GM12878 (cell line): ENCODE results near the gene NPAS2. TPM values are rescaled to one million over a fixed set of nuclear protein-coding genes. Genes with fewer than 3 reads are reported as not detected.
A peak's percentile ranks its signal among the peaks of the same experiment; 100 is the strongest.

Experiments
- ATAC-seq: fragments of 200-7000 bp; cut with Tn5 transposase; 3 replicates; pipeline ENCODE4 v1.9.1; 2020; ENCODE audit warnings: mild to moderate bottlenecking, moderate library complexity
- BruUV-seq: library from RNA; stranded (reverse); fragments of 400-500 nt; replicated peaks from 2 replicates; lab custom pipeline; 2021; lab: Mats Ljungman, UMichigan
- CTCF ChIA-PET: fragments of 300-600 bp; sonication (Branson Sonifier 250); formaldehyde crosslinking; extraction: SDS; loops from one replicate; lab custom pipeline; 2021; ENCODE audit warnings: inconsistent platforms; lab: Yijun Ruan, JAX
- POLR2A ChIA-PET: fragments of 350-600 bp; formaldehyde crosslinking; extraction: SDS; loops from one replicate; lab custom pipeline; 2021; ENCODE audit warnings: inconsistent platforms; lab: Charles Lee
- RAD21 ChIA-PET: fragments of 300-600 bp; sonication (Branson Sonifier 250); formaldehyde crosslinking; loops from one replicate; lab custom pipeline; 2023; ENCODE audit warnings: antibody characterized with exemption; ENCODE audit not compliant: unreplicated experiment; lab: Charles Lee
- SMC1A ChIA-PET: fragments of 300-600 bp; sonication (Branson Sonifier 250); formaldehyde crosslinking; loops from one replicate; lab custom pipeline; 2023; ENCODE audit not compliant: unreplicated experiment, uncharacterized antibody; lab: Charles Lee
- DNase-seq: peaks from one replicate; pipeline ENCODE4 v3.0.0-alpha.2; 2011; ENCODE audit warnings: low read depth, low spot score
- FAIRE-seq: peaks from 3 replicates; lab custom pipeline; 2011; peaks lifted over from hg19 to GRCh38; lab: Jason Lieb, UNC
- H2AFZ ChIP-seq: 2 replicates; pipeline ENCODE4 v1.6.0; 2011; ENCODE audit warnings: low read depth, low read length, control low read depth; ENCODE audit not compliant: control insufficient read depth
- H3K27ac ChIP-seq: 2 replicates; pipeline ENCODE4 v1.5.1; 2011; ENCODE audit warnings: control low read depth; ENCODE audit not compliant: control insufficient read depth, insufficient read depth
- H3K27me3 ChIP-seq, 2 experiments: replicated peaks in 1 of 2; 2 replicates each; pipeline versions ENCODE4 v1.6.0 to v1.6.1; 2011; ENCODE audit warnings: low read length in 1 of 2; ENCODE audit not compliant: control insufficient read depth in 2 of 2, insufficient read depth in 2 of 2
- H3K36me3 ChIP-seq, 2 experiments: 2 replicates each; pipeline ENCODE4 v1.5.1; 2011; ENCODE audit warnings: low read length in 1 of 2; ENCODE audit not compliant: control insufficient read depth in 2 of 2, insufficient read depth in 2 of 2
- H3K4me1 ChIP-seq: 2 replicates; pipeline ENCODE4 v1.6.1; 2011; ENCODE audit warnings: mild to moderate bottlenecking, low read length, moderate library complexity, mixed read lengths; ENCODE audit not compliant: control insufficient read depth, insufficient read depth
- H3K4me2 ChIP-seq: 2 replicates; pipeline ENCODE4 v1.6.0; 2011; ENCODE audit warnings: control low read depth; ENCODE audit not compliant: control insufficient read depth, insufficient read depth
- H3K4me3 ChIP-seq: fragments of 200-600 bp; sonication (generic); 2 replicates; pipeline ENCODE4 v1.5.1; 2016
- H3K79me2 ChIP-seq: 2 replicates; pipeline ENCODE4 v1.6.0; 2011; ENCODE audit warnings: low read length; ENCODE audit not compliant: control insufficient read depth, insufficient read depth
- H3K9ac ChIP-seq: 2 replicates; pipeline ENCODE4 v1.8.0; 2011; ENCODE audit warnings: low read length, control low read depth, mixed read lengths; ENCODE audit not compliant: control insufficient read depth, insufficient read depth
- H3K9me3 ChIP-seq: replicated peaks from 3 replicates; pipeline ENCODE4 v1.5.1; 2011; ENCODE audit warnings: mild to moderate bottlenecking, low read length; ENCODE audit not compliant: control insufficient read depth, insufficient read depth
- H4K20me1 ChIP-seq: 2 replicates; pipeline ENCODE4 v1.6.0; 2011; ENCODE audit not compliant: control insufficient read depth, insufficient read depth
- CHD2 ChIP-seq: IDR thresholded peaks from 2 replicates; pipeline ENCODE4 v1.6.1; 2011; ENCODE audit warnings: low read depth, low read length, improper control_type of control experiment, borderline replicate concordance
- EZH2 ChIP-seq: IDR thresholded peaks from 2 replicates; pipeline ENCODE4 v1.6.1; 2012; ENCODE audit warnings: low read depth, mild to moderate bottlenecking, control low read depth, inconsistent platforms, low read length, borderline replicate concordance; ENCODE audit not compliant: control insufficient read depth
- IRF4 ChIP-seq: IDR thresholded peaks from 2 replicates; pipeline ENCODE4 v1.6.1; 2011; ENCODE audit warnings: low read depth, low read length
- KAT2A ChIP-seq: conservative IDR thresholded peaks from 2 replicates; pipeline ENCODE4 v1.6.1; 2011; ENCODE audit warnings: low read depth, low read length; ENCODE audit not compliant: control insufficient read depth
- LARP7 ChIP-seq: fragments of 450-650 bp; IDR thresholded peaks from 2 replicates; pipeline ENCODE4 v1.6.1; 2017; ENCODE audit warnings: mild to moderate bottlenecking
- MXI1 ChIP-seq: fragments of 150-350 bp; IDR thresholded peaks from 2 replicates; pipeline ENCODE4 v1.6.1; 2011; ENCODE audit warnings: low read depth, mild to moderate bottlenecking, inconsistent platforms, low read length, improper control_type of control experiment
- WGBS: methylation state at CpG from one replicate; pipeline ENCODE4 v1.1.6; 2016; ENCODE audit warnings: low lambda C conversion rate; ENCODE audit not compliant: insufficient replicate concordance, insufficient coverage; ENCODE audit errors: missing lambda C conversion rate; 5-methylcytosine and 5-hydroxymethylcytosine counted together
- in situ Hi-C: fragments of 300-500 bp; cut with MboI; formaldehyde crosslinking; loops from 9 replicates; pipeline ENCODE4 v1.14.3; 2018; ENCODE audit warnings: mixed read lengths
- intact Hi-C: fragments of 100-400 bp; cut with micrococcal nuclease; formaldehyde crosslinking; loops from one replicate; pipeline ENCODE4 v1.14.2; 2022; ENCODE audit not compliant: unreplicated experiment
- polyA plus RNA-seq, 11 experiments: library from polyadenylated mRNA; depleted of rRNA in 4 of 11; unstranded in 6 of 11; stranded (reverse) in 5 of 11; fragments of >200 nt; fragmentation: Nextera tagmentation in 4 of 11; fragmentation: Illumina TruSeq in 1 of 11; extraction: Ambion mirVana in 4 of 11; extraction: Trizol in 1 of 11; gene quantifications; 1 replicate in 1 of 11; 2 replicates in 10 of 11; pipeline versions ENCODE4 v1.2.1 to v1.2.3, GENCODE V29; 2011 to 2016; ENCODE audit warnings: inconsistent platforms in 2 of 11, missing spikeins in 2 of 11, low read depth in 1 of 11
- total RNA-seq, 4 experiments: library from RNA; depleted of rRNA in 3 of 4; stranded (reverse); fragments of >200 nt in 3 of 4; fragmentation: Illumina TruSeq in 1 of 4; extraction: Trizol in 1 of 4; gene quantifications; 2 replicates each; pipeline versions ENCODE4 v1.2.1 to v1.2.3, GENCODE V29; 2013 to 2021
- TF ChIP-seq, protein P1 (sequence below): fragments of 450-650 bp; formaldehyde crosslinking; IDR thresholded peaks from 2 replicates; pipeline ENCODE4 v1.4.0; 2022; ENCODE audit warnings: mild to moderate bottlenecking, moderate library complexity
- TF ChIP-seq, protein P2 (sequence below): IDR thresholded peaks from 2 replicates; pipeline ENCODE4 v1.6.1; 2011; ENCODE audit warnings: borderline replicate concordance, low read depth, mild to moderate bottlenecking, moderate library complexity, mixed read lengths, low read length; ENCODE audit not compliant: insufficient read depth; ENCODE audit errors: extremely low read length

NPAS2 gene
- total and polyA plus RNA-seq, 10 of the 15 experiments (the other 5 are each of a cell fraction or from before 2014, with no cell fraction given): 0.08 TPM; not detected in 9

DNA sequence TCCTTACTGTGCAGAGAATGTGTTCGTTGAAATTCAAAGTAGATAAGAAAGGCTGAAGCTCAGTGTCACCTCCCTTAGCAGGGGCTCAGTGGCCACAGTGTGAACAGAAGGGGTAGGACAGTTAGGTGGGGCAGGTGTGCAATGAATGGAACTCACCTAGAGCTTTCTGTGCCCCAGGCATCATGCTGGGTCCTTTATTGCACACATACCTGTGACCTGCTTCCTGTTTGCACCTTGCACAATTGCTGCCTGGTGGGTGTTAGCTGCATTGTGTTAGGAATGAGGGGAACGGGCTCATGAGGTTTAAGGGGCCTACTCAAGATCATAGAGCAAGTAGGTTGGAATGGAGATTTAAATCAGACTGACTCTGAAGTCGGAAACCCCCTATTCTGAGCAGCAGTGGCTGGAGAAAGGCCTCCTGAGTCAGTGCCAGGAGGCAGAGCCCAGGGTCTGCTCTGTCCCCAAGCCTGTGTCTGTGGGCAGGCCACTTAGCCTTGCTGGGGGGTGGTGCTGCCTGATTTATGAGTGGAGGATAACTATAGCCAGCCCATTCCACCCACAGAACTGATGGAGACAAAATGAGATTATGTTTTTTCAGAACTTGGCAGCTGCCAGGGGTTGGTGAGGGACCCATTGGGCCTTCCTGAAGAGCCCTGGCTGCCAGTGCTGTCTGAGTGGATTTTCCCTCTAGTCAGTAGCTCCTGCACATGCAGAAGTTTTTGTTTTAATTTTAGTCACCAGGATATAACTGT is 76.2 kb downstream of the NPAS2 start:
- WGBS: 6% methylated on average over 3 of the region's 3 CpGs
- in situ Hi-C loops: no loop called here
- CTCF ChIA-PET: interaction anchor here (0.5 kb wide), 1 partner anchor 436 kb away, joined by 3 read pairs; no protein-coding TSS in a partner anchor

DNA sequence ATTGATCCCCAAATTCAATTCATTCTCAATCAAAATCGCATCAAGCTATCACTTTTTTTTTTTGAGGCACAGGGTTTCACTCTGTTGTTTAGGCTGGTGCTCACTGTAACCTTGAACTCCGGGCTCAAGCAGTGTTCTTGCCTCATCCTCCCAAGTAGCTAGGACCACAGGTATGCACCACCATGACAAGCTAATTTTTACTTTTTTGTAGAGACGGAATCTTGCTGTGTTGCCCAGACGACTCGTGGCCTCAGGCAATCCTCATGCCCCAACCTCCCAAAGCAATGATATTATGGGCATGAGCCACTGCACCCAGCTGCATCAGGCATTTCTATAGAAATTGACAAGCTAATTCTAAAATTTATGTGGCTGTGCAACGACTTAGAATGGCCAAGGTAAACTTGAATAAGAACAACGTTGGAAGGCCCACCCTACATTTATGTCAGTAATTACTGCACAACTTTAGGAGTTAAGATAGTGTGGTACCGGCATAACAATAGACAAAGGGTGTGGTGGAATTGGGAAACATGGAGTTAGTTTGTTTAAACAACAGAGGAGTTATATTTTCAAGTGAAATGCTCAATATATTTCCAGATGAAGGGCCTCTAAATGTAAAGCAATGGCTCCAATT is 78.2 kb downstream of the NPAS2 start:
- ATAC-seq (no peak), FAIRE-seq (no peak), DNase-seq (no peak)
- ChIA-PET RAD21 (no interaction called here), SMC1A (no interaction called here), CTCF (no interaction called here), POLR2A (no interaction called here)
- Histone ChIP-seq H2AFZ (no peak overlapping the region), H3K9ac (no peak overlapping the region), H3K4me1 (no peaks in the 10 kb centered on the region), H3K27ac (no peak overlapping the region), H3K79me2 (no peaks in the 10 kb centered on the region), H4K20me1 (no peaks in the 10 kb centered on the region), H3K27me3 (peaks cover 0 to 2% of the 10 kb centered on the region in 2 experiments; a peak in 2 of 4 replicates), H3K36me3 (no peaks in the 10 kb centered on the region), H3K9me3 (peaks cover 2% of the 10 kb centered on the region; the same call in 2 of the 3 replicates), H3K4me2 (no peak overlapping the region), H3K4me3 (no peak overlapping the region)
- 59% methylated on average over 8 of the region's 8 CpGs for WGBS
- intact Hi-C loops (no loop called here), in situ Hi-C loops (no loop called here)
- BruUV-seq: no TSS peak
- TF ChIP-seq, protein P1, sequence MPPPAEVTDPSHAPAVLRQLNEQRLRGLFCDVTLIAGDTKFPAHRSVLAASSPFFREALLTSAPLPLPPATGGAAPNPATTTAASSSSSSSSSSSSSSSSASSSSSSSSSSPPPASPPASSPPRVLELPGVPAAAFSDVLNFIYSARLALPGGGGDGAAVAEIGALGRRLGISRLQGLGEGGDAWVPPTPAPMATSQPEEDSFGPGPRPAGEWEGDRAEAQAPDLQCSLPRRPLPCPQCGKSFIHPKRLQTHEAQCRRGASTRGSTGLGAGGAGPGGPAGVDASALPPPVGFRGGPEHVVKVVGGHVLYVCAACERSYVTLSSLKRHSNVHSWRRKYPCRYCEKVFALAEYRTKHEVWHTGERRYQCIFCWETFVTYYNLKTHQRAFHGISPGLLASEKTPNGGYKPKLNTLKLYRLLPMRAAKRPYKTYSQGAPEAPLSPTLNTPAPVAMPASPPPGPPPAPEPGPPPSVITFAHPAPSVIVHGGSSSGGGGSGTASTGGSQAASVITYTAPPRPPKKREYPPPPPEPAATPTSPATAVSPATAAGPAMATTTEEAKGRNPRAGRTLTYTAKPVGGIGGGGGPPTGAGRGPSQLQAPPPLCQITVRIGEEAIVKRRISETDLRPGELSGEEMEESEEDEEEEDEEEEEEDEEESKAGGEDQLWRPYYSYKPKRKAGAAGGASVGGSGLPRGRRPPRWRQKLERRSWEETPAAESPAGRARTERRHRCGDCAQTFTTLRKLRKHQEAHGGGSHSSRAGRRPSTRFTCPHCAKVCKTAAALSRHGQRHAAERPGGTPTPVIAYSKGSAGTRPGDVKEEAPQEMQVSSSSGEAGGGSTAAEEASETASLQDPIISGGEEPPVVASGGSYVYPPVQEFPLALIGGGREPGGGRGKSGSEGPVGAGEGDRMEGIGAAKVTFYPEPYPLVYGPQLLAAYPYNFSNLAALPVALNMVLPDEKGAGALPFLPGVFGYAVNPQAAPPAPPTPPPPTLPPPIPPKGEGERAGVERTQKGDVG (CRISPR knock-in tag): no peak
- TF ChIP-seq MXI1: no peak
- no peak for TF ChIP-seq EZH2
- no peak for TF ChIP-seq LARP7
- TF ChIP-seq, protein P2, sequence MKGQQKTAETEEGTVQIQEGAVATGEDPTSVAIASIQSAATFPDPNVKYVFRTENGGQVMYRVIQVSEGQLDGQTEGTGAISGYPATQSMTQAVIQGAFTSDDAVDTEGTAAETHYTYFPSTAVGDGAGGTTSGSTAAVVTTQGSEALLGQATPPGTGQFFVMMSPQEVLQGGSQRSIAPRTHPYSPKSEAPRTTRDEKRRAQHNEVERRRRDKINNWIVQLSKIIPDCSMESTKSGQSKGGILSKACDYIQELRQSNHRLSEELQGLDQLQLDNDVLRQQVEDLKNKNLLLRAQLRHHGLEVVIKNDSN: no peak
- TF ChIP-seq CHD2: no peak

More for the DNA sequence above, 76.2 kb downstream of the NPAS2 start:
- FAIRE-seq: no peak
- H3K9me3 ChIP-seq: peaks cover 2% of the 10 kb centered on the region; the same call in 2 of the 3 replicates
- no peaks in the 10 kb centered on the region for H3K36me3 ChIP-seq
- H3K4me1 ChIP-seq: no peaks in the 10 kb centered on the region
- BruUV-seq: no TSS peak
- no peaks in the 10 kb centered on the region for H4K20me1 ChIP-seq
- H3K9ac ChIP-seq: no peak overlapping the region
- H3K4me3 ChIP-seq: no peak overlapping the region
- H3K4me2 ChIP-seq: no peak overlapping the region
- TF ChIP-seq KAT2A (no peak), IRF4 (no peak)
- TF ChIP-seq, all 136 proteins: peak for 0
- no peak overlapping the region; the same call in 1 of the 2 replicates for H2AFZ ChIP-seq
- intact Hi-C loops: no loop called here
- no peaks in the 10 kb centered on the region for H3K27me3 ChIP-seq
- DNase-seq (no peak), ATAC-seq (0 out of 3 replicates have a peak, but pooled peaks have one; percentile 21)
- H3K79me2 ChIP-seq: no peaks in the 10 kb centered on the region
- no peak overlapping the region for H3K27ac ChIP-seq
- SMC1A ChIA-PET: interaction anchor here (1.5 kb wide), 1 partner anchor 28 kb away, joined by 4 read pairs; no protein-coding TSS in a partner anchor
- POLR2A ChIA-PET: interaction anchor here (1.1 kb wide), 1 partner anchor 29 kb away, joined by 3 read pairs; no protein-coding TSS in a partner anchor
- RAD21 ChIA-PET: no interaction called here
